Heart left ventricle (tissue), 16 donors: ENCODE results near the gene NAGA. TPM values are rescaled to one million over a fixed set of nuclear protein-coding genes. Genes with fewer than 3 reads are reported as not detected.

Experiments
- ATAC-seq, 4 donors: fragments of 200-7000 bp; cut with Tn5 transposase; one replicate each; pipeline ENCODE4 v1.9.1; 2020 to 2022; ENCODE audit warnings: moderate library complexity in 4 of 4, mild to moderate bottlenecking in 3 of 4, moderate number of reproducible peaks in 1 of 4
- DNase-seq, 5 donors: peaks; one replicate each; pipeline ENCODE4 v3.0.0-alpha.2; 2020
- H3K27ac ChIP-seq, 12 donors: fragments of 200-600 bp; sonication (generic) in 4 of 12; one replicate each; pipeline versions ENCODE4 v1.5.0 to v1.8.0; 2016 to 2022; ENCODE audit warnings: mild to moderate bottlenecking in 2 of 12
- H3K27me3 ChIP-seq, 9 donors: fragments of 200-600 bp; sonication (generic) in 2 of 9; one replicate each; pipeline versions ENCODE4 v1.5.1 to v1.8.0; 2016 to 2022; ENCODE audit warnings: mild to moderate bottlenecking in 3 of 9
- H3K36me3 ChIP-seq, 9 donors: fragments of 200-600 bp; sonication (generic) in 2 of 9; one replicate each; pipeline versions ENCODE4 v1.5.0 to v1.8.0; 2018 to 2022; ENCODE audit warnings: mild to moderate bottlenecking in 2 of 9
- H3K4me1 ChIP-seq, 12 donors: fragments of 200-600 bp; sonication (generic) in 4 of 12; one replicate each; pipeline versions ENCODE4 v1.5.0 to v1.8.0; 2016 to 2022; ENCODE audit warnings: mild to moderate bottlenecking in 3 of 12
- H3K4me3 ChIP-seq, 12 donors: fragments of 200-600 bp; sonication (generic) in 4 of 12; one replicate each; pipeline versions ENCODE4 v1.5.0 to v1.8.0; 2017 to 2022; ENCODE audit warnings: mild to moderate bottlenecking in 9 of 12, moderate library complexity in 4 of 12
- H3K9me3 ChIP-seq, 12 donors: fragments of 200-600 bp; sonication (generic) in 4 of 12; one replicate each; pipeline versions ENCODE4 v1.5.0 to v1.8.0; 2016 to 2022; ENCODE audit warnings: mild to moderate bottlenecking in 1 of 12
- POLR2A ChIP-seq, 2 donors: fragments of 450-650 bp; IDR thresholded peaks; one replicate each; pipeline ENCODE4 v1.6.1; 2017; ENCODE audit warnings: antibody characterized with exemption in 2 of 2, mild to moderate bottlenecking in 2 of 2, moderate library complexity in 2 of 2
- WGBS, 4 donors: extraction: QIAGEN DNeasy Blood & Tissue Kit in 2 of 4; methylation state at CpG; one replicate each; pipeline versions ENCODE4 v1.1.5 to v1.1.7; 2013 to 2018; 5-methylcytosine and 5-hydroxymethylcytosine counted together
- intact Hi-C, 10 donors: fragments of 100-400 bp; cut with DNase I; formaldehyde crosslinking; loops; one replicate each; pipeline versions ENCODE4 v1.11.1 to v1.14.2; 2022
- polyA plus RNA-seq, 2 donors: library from polyadenylated mRNA; stranded (reverse); fragments of 200-250 nt; gene quantifications; one replicate each; pipeline ENCODE4 v1.2.3, GENCODE V29; 2013
- total RNA-seq, 9 donors: library from RNA; depleted of rRNA in 2 of 9; stranded (reverse); fragments of >200 nt in 2 of 9; fragmentation: NEBNext Ultra II Directional in 3 of 9; extraction: Animal tissue kit (Norgen Biotek cat#: 25700) in 3 of 9; gene quantifications; one replicate each; pipeline versions ENCODE4 v1.1.0 to v1.2.4, GENCODE V29; 2016 to 2023
- TF ChIP-seq, protein P1 (sequence below), 12 donors: fragments of 200-600 bp; sonication (generic) in 4 of 12; IDR thresholded peaks; one replicate each; pipeline versions ENCODE4 v1.5.0 to v1.8.0; 2018 to 2022; ENCODE audit warnings: antibody characterized with exemption in 12 of 12, mild to moderate bottlenecking in 5 of 12
- donor health status: ischemic (EF 13 %, LVEDD 7.1; RV severe dilation, severe dysfunction).
- donor health status: healthy with polysubstance abuse.
- donor health status: DM: no; HTN: yes; CAD: no.
- donor health status: DM: no; HTN: no; CAD: no.
- donor health status: ischemic (EF 25% LVEDD 6.9; RV normal size, moderate dysfunction).
- donor health status: ischemic (EF 25% LVEDD 5.7; RV mildly dilated, moderate dysfunction).
- donor health status: healthy.
- donor health status: DM: yes; HTN: yes; CAD: no.
- donor health status: ischemic (EF 35%, LVEDD 5.7; RV mildly dilated, moderate dysfunction).
- donor health status: nonischemic (EF 11% LVEDD 7.7; RV severe dilation, severe dysfunction).
- donor health status: DM: yes; HTN: yes; CAD: no.
- donor health status: PGD.
- donor health status: ischemic (EF 29% LVEDD 5.4; RV normal size, mild dysfunction).
- donor health status: nonischemic (EF 23%, LVEDD 6.1; RV moderate dilation, normal function).

NAGA gene
- total and polyA plus RNA-seq, 11 donors, result 5.2 to 48.3 (median 13.8) TPM

DNA sequence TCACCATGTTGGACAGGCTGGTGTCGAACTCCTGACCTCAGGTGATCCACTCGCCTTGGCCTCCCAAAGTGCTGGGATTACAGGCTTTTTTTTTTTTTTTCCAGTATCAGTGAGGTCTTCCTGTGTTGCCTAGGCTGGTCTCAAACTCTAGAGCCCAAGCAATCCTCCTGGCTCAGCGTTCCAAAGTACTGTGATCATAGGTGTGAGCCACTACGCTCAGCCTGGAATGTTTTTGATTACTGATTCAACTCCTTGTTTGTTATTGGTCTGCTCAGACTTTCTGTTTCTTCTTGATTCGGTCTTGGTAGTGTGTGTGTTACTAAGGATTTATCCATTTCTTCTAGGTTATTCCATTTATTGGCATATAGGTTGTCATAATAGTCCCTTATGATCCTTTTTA lies 31.3 kb downstream of the NAGA start:
- H3K9me3 ChIP-seq, result peaks cover 0 to 19% (median 10%) of the 10 kb centered on the region in 12 donors
- no peak overlapping the region for H3K4me3 ChIP-seq
- H3K27ac ChIP-seq, result no peak overlapping the region
- 91 to 95% (median 94%) methylated on average over 5 of the region's 5 CpGs for WGBS, 4 donors
- H3K4me1 ChIP-seq, result no peaks in the 10 kb centered on the region
- TF ChIP-seq, protein P1, sequence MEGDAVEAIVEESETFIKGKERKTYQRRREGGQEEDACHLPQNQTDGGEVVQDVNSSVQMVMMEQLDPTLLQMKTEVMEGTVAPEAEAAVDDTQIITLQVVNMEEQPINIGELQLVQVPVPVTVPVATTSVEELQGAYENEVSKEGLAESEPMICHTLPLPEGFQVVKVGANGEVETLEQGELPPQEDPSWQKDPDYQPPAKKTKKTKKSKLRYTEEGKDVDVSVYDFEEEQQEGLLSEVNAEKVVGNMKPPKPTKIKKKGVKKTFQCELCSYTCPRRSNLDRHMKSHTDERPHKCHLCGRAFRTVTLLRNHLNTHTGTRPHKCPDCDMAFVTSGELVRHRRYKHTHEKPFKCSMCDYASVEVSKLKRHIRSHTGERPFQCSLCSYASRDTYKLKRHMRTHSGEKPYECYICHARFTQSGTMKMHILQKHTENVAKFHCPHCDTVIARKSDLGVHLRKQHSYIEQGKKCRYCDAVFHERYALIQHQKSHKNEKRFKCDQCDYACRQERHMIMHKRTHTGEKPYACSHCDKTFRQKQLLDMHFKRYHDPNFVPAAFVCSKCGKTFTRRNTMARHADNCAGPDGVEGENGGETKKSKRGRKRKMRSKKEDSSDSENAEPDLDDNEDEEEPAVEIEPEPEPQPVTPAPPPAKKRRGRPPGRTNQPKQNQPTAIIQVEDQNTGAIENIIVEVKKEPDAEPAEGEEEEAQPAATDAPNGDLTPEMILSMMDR (IDR thresholded peaks at IDR 0.05), result no peak
- TF ChIP-seq POLR2A (IDR thresholded peaks at IDR 0.05), result no peak
- H3K27me3 ChIP-seq, result no peaks in the 10 kb centered on the region
- DNase-seq, result no peak
- no peak for ATAC-seq
- H3K36me3 ChIP-seq, result no peaks in the 10 kb centered on the region
- intact Hi-C loops, result no loop called here

DNA sequence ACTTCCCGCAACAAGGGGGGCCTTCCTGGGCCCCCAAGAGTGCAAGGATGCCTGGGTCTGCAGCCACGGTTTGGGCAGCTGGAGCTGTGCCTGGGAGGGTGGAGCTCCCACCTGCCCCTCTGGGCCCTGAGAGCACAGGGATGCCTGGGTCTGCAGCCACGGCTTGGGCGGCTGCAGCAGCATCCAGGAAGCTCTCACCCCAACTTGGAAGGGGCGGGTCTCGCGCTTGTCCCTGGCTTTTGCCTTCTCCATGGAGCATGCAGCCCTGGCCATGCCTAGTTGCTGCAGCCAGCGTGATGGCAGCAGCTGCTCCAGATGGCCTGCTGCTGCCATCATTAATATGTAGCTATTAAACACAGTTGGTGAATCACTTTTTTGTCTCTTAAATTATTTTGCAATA lies 35.4 kb downstream of the NAGA start:
- H3K27ac ChIP-seq, result no peak overlapping the region
- ATAC-seq, result no peak
- no peaks in the 10 kb centered on the region for H3K27me3 ChIP-seq
- WGBS, 4 donors, result 80 to 89% (median 85%) methylated on average over 6 to 8 of the region's 8 CpGs
- H3K4me1 ChIP-seq, result no peaks in the 10 kb centered on the region
- no peak for DNase-seq
- H3K4me3 ChIP-seq, result no peak overlapping the region
- H3K9me3 ChIP-seq, result peaks cover 0 to 5% (median 0%) of the 10 kb centered on the region in 12 donors
- intact Hi-C loops, result no loop called here
- no peak for TF ChIP-seq POLR2A (IDR thresholded peaks at IDR 0.05)
- TF ChIP-seq, protein P1 (IDR thresholded peaks at IDR 0.05), result no peak
- H3K36me3 ChIP-seq, result no peaks in the 10 kb centered on the region

DNA sequence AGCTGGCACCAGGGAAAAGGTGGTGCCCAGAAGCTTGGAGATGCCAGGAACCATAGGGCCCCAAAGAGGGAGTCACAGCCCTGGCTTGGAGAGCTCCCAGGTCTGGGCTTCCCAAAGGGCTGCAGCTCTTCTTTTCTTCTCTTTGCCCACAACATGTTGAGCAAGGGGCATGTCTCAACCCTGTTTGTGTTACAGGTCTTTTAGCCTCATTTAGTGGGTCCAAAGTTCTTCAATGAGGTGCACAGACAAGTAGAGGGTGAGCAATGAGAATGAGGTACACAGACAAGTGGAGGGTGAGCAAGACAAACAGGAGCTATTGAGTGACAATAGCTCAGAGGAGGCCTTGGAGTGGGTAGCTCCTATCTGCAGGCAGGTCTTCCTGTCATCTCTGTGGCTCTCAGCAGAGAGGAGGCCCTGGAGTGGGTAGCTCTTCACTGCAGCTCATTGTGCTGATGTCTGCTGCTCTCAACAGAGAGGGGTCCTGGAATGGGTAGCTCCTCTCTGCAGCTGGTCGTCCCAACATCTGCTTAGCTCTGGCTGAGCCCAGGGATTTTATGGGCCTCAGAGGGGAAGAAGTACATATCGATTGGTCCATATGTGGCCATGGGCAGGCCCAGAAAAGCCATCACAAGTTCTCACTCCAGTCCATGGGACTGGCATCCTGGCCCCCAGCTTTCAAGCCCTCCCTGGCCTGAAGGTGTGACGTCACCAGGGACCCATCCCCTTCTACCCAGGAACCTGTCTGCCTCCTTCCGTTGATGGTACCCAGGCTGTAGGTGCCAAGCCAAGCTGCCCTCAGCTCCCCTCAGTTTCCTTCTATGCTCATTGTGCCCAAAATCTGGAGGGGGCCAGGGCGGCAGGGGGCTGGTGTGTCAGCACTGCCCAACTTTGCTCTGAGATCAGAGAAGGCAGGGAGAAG lies 37.1 kb downstream of the NAGA start:
- Histone ChIP-seq H3K4me3 (no peak overlapping the region), H3K4me1 (no peaks in the 10 kb centered on the region), H3K27me3 (no peaks in the 10 kb centered on the region), H3K36me3 (no peaks in the 10 kb centered on the region), H3K9me3 (peaks cover 0 to 5% (median 0%) of the 10 kb centered on the region in 12 donors), H3K27ac (no peak overlapping the region)
- WGBS, 4 donors, result 83 to 92% (median 90%) methylated on average over 2 to 5 of the region's 5 CpGs
- TF ChIP-seq, protein P1 (IDR thresholded peaks at IDR 0.05), result no peak
- no peak for TF ChIP-seq POLR2A (IDR thresholded peaks at IDR 0.05)
- intact Hi-C loops, result no loop called here
- no peak for ATAC-seq
- DNase-seq, result no peak

DNA sequence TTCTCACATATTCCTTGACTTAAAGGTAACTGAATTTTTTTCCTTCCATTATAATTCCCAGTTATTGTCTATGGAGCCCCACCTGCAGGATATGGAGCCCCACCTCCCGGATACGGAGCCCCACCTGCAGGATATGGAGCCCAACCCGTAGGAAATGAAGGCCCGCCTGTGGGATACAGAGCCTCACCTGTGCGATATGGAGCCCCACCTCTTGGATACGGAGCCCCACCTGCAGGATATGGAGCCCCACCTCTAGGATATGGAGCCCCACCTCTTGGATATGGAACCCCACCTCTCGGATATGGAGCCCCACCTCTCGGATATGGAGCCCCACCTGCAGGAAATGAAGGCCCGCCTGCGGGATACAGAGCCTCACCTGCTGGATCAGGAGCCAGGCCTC lies 43.9 kb downstream of the NAGA start:
- DNase-seq (no peak), ATAC-seq (no peak)
- TF ChIP-seq POLR2A (IDR thresholded peaks at IDR 0.05), result no peak
- TF ChIP-seq, protein P1 (IDR thresholded peaks at IDR 0.05), result no peak
- Histone ChIP-seq H3K4me1 (peaks cover 0 to 7% (median 0%) of the 10 kb centered on the region in 12 donors), H3K4me3 (no peak overlapping the region), H3K9me3 (no peaks in the 10 kb centered on the region), H3K27me3 (no peaks in the 10 kb centered on the region), H3K36me3 (no peaks in the 10 kb centered on the region), H3K27ac (no peak overlapping the region)
- intact Hi-C loops, result no loop called here
- 76 to 85% (median 82%) methylated on average over 10 of the region's 10 CpGs for WGBS, 4 donors
